ENCODE measurements around the gene PC. TPM values are rescaled to one million over a fixed set of nuclear protein-coding genes. Genes with fewer than 3 reads are reported as not detected.

Gene PC
- total and polyA plus RNA-seq, 11 donors, result 2.6 to 22.4 (median 13.1) TPM

DNA sequence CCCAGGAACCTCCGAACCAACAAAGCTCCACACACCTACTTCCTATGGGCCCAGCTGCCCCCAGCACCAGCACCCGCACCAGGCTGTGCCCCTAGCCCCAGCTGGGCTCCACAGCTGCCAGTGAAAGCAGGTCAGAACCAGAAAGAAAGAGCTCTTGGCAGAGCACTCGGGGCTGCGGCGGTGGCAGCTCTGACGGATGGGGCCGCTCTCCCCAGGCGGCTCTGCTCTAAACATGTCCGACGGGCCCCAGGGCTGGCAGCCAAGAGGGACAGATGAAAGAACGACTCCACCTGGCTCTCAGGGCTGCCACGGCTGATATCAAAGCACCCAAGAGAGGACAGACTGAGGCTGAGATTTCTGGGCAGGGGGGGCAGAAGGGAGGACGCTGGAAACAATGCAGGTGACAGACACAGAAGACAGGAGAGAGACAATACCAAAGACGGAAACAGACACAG is 75.6 kb downstream of the PC start:
- WGBS, 4 donors, result 67 to 77% (median 68%) methylated on average over 14 of the region's 14 CpGs
- ATAC-seq (no peak), DNase-seq (peak in 1 of 5 donors; percentile 50)
- H3K9me3 ChIP-seq, result no peaks in the 10 kb centered on the region
- TF ChIP-seq POLR2A (IDR thresholded peaks at IDR 0.05), result no peak
- no peak for TF ChIP-seq CTCF (IDR thresholded peaks at IDR 0.05)
- H3K4me3 ChIP-seq, result no peak overlapping the region
- H3K27me3 ChIP-seq, result no peaks in the 10 kb centered on the region
- no peaks in the 10 kb centered on the region for H3K36me3 ChIP-seq
- intact Hi-C loops (cut with DNase I), result loop anchor here in 3 of 10 donors (5.0 kb wide), 2 partner anchors 185 to 190 kb away; no protein-coding TSS in a partner anchor
- H3K27ac ChIP-seq, result no peak overlapping the region
- H3K4me1 ChIP-seq, result peaks cover 0 to 25% (median 2%) of the 10 kb centered on the region in 12 donors

DNA sequence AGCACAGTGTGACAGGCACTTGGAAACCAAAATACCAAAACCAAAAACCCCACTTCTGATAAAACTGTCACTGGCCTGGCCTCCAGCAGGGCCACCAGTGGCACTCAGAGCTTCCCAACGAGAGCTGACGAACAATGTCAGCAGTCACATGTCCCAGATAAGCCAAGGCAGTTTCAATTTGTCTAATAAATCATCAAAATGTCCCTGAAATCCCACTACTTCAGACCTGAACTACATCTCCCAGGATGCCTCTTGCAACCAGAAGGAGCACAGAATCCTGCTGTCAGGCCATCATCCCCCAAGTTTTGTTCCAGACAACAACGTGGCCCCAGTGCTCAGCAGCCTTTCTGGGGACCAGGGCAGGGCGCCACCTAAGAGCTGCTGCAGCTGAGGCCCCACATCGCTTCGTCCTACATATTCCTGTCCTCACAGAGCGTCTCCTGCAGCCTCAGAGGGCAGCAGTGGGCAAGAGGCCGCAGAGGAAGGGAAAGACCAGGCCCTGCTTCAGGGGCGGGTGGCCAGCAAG is 76.2 kb downstream of the PC start:
- Histone ChIP-seq H3K27ac (no peak overlapping the region), H3K4me3 (no peak overlapping the region), H3K27me3 (no peaks in the 10 kb centered on the region), H3K4me1 (peaks cover 0 to 21% (median 2%) of the 10 kb centered on the region in 12 donors), H3K9me3 (no peaks in the 10 kb centered on the region), H3K36me3 (no peaks in the 10 kb centered on the region)
- peak in 1 of 5 donors; percentile 29 for DNase-seq
- no peak for ATAC-seq
- TF ChIP-seq CTCF (IDR thresholded peaks at IDR 0.05), result no peak
- TF ChIP-seq POLR2A (IDR thresholded peaks at IDR 0.05), result no peak
- 81 to 88% (median 85%) methylated on average over 5 to 9 of the region's 9 CpGs for WGBS, 4 donors
- intact Hi-C loops (cut with DNase I), result loop anchor here in 3 of 10 donors (5.0 kb wide), 2 partner anchors 185 to 190 kb away; no protein-coding TSS in a partner anchor

GRCh38 chr11:66881451-66881835 is 76.7 kb downstream of the PC start:
- H3K36me3 ChIP-seq, result no peaks in the 10 kb centered on the region
- DNase-seq (peak in 1 of 5 donors; percentile 15), ATAC-seq (no peak)
- intact Hi-C loops (cut with DNase I), result loop anchor here in 3 of 10 donors (5.0 kb wide), 2 partner anchors 184 to 189 kb away; no protein-coding TSS in a partner anchor
- H3K27me3 ChIP-seq, result no peaks in the 10 kb centered on the region
- no peak overlapping the region for H3K4me3 ChIP-seq
- no peak for TF ChIP-seq CTCF (IDR thresholded peaks at IDR 0.05)
- no peak for TF ChIP-seq POLR2A (IDR thresholded peaks at IDR 0.05)
- no peak overlapping the region for H3K27ac ChIP-seq
- H3K9me3 ChIP-seq, result no peaks in the 10 kb centered on the region
- WGBS, 4 donors, result 88 to 97% (median 93%) methylated on average over 10 of the region's 10 CpGs
- H3K4me1 ChIP-seq, result peaks cover 0 to 17% (median 0%) of the 10 kb centered on the region in 12 donors

GRCh38 chr11:66880496-66881450 is 77.4 kb downstream of the PC start:
- intact Hi-C loops (cut with DNase I), result loop anchor here in 3 of 10 donors (5.0 kb wide), 2 partner anchors 183 to 188 kb away; no protein-coding TSS in a partner anchor
- WGBS, 4 donors, result 59 to 87% (median 68%) methylated on average over 9 to 14 of the region's 14 CpGs
- Histone ChIP-seq H3K4me1 (peaks cover 0 to 17% (median 0%) of the 10 kb centered on the region in 12 donors), H3K27ac (no peak overlapping the region), H3K4me3 (no peak overlapping the region), H3K36me3 (no peaks in the 10 kb centered on the region), H3K27me3 (no peaks in the 10 kb centered on the region), H3K9me3 (no peaks in the 10 kb centered on the region)
- ATAC-seq (peak in 3 of 4 donors; percentile 38 to 47 (median 46)), DNase-seq (peak in 2 of 5 donors; percentile 67)
- TF ChIP-seq CTCF (IDR thresholded peaks at IDR 0.05) (no peak), POLR2A (IDR thresholded peaks at IDR 0.05) (no peak)

Data from heart left ventricle (tissue), 16 donors.